ENCODE results near the gene TPM1. TPM values are rescaled to one million over a fixed set of nuclear protein-coding genes. Genes with fewer than 3 reads are reported as not detected.

Gene TPM1
- total and polyA plus RNA-seq, 2 of the 4 experiments (the other 2 are of a cell fraction) = 661 to 1,623 TPM

DNA sequence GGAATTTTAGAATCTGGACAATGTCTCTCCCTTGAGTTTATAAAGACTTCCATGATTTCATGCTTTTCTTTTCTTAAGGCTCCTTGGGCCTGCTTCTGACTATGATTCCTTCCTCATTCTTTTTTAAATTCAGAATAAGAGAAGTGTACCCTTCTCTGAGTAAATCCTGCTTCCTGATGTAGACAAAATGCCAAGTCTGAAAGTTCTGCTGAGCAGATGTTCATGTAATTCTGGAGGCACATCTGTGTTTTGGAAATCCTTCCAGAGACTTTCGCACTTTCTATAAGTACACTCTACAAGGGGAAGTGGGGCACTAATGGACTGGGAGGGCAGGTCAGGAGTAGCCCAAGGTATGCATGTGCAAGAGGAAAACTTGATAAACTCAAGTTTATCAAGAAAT lies 24.8 kb downstream of the TPM1 start:
- Histone ChIP-seq H2BK20ac (ENCODE audit: low read depth, low read length) (no peak overlapping the region), H3K4ac (ENCODE audit: low read depth, low read length) (no peak overlapping the region), H3K27me3 (ENCODE audit: control insufficient read depth, insufficient read depth, low read length) (no peaks in the 10 kb centered on the region), H2AFZ (replicated peaks; ENCODE audit: low read length, poor library complexity) (no peak overlapping the region), H2AK9ac (replicated peaks; ENCODE audit: low read depth, low read length, poor library complexity) (no peak overlapping the region), H3K4me1 (ENCODE audit: control insufficient read depth, insufficient read depth, low read length) (peaks cover 13% of the 10 kb centered on the region), H3K4me2 (ENCODE audit: low read depth, low read length) (no peak overlapping the region), H2BK120ac (ENCODE audit: low read depth, low read length) (no peak overlapping the region), H3K23ac (ENCODE audit: low read depth, low read length) (no peak overlapping the region), H3K27ac (ENCODE audit: insufficient read depth, low read length) (no peak overlapping the region), H2AK5ac (ENCODE audit: low read depth, low read length) (no peak overlapping the region), H4K91ac (ENCODE audit: insufficient read depth, low read depth, low read length) (no peak overlapping the region), H4K5ac (ENCODE audit: low read depth, low read length) (no peak overlapping the region), H2BK5ac (ENCODE audit: low read depth, low read length, poor library complexity, severe bottlenecking) (peak overlapping the region; percentile 9), H3K9me3 (ENCODE audit: control insufficient read depth, insufficient read depth, low read length) (no peaks in the 10 kb centered on the region), H3K56ac (ENCODE audit: extremely low read depth, insufficient read depth, low read length) (no peak overlapping the region), H2BK15ac (ENCODE audit: low read depth, low read length) (no peak overlapping the region), H3K9me1 (ENCODE audit: insufficient read depth, low read length) (peaks cover 23% of the 10 kb centered on the region), H4K8ac (ENCODE audit: low read depth in 2 of 2, low read length in 2 of 2) (no peak overlapping the region), H3K36me3 (ENCODE audit: control insufficient read depth, insufficient read depth, low read length) (peaks cover 70% of the 10 kb centered on the region), H4K20me1 (ENCODE audit: insufficient read depth, low read length) (peaks cover 71% of the 10 kb centered on the region), H3K18ac (ENCODE audit: low read depth, low read length) (no peak overlapping the region), H3K79me1 (ENCODE audit: low read depth in 1 of 2, low read length in 2 of 2) (peaks cover 26 to 64% of the 10 kb centered on the region in 2 experiments), H3K14ac (replicated peaks; ENCODE audit: low read depth, low read length) (no peak overlapping the region), H3K9ac (ENCODE audit: low read depth, low read length) (no peak overlapping the region), H3K4me3 (ENCODE audit: insufficient read depth, low read depth, low read length) (no peak overlapping the region)
- ChIA-PET POLR2A (ENCODE audit: unreplicated experiment) (no interaction called here), CTCF (interaction anchor here (1.1 kb wide), 1 partner anchor 13 kb away, joined by 3 read pairs; no protein-coding TSS in a partner anchor)
- DNase-seq (no peak), ATAC-seq (ENCODE audit: low read depth) (no peak)
- TF ChIP-seq RFX5 (IDR thresholded peaks at IDR 0.05; ENCODE audit: low read depth, low read length) = no peak
- no peak for TF ChIP-seq BHLHE40 (IDR thresholded peaks at IDR 0.05; ENCODE audit: low read depth, low read length)
- TF ChIP-seq, protein P1, sequence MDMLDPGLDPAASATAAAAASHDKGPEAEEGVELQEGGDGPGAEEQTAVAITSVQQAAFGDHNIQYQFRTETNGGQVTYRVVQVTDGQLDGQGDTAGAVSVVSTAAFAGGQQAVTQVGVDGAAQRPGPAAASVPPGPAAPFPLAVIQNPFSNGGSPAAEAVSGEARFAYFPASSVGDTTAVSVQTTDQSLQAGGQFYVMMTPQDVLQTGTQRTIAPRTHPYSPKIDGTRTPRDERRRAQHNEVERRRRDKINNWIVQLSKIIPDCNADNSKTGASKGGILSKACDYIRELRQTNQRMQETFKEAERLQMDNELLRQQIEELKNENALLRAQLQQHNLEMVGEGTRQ (IDR thresholded peaks at IDR 0.05; ENCODE audit: low read depth, low read length) = no peak
- TF ChIP-seq NFE2L2 (IDR thresholded peaks at IDR 0.05; ENCODE audit: low read depth, low read length) = no peak
- no peak; the same call in 1 of the 2 replicates for TF ChIP-seq POLR2A (IDR thresholded peaks at IDR 0.05; ENCODE audit: low read depth, low read length)
- TF ChIP-seq FOS (IDR thresholded peaks at IDR 0.05; ENCODE audit: low read depth, low read length) = no peak
- dilution Hi-C loops (cut with HindIII; ENCODE audit: low sequenced_read_pairs, unreplicated experiment) (no loop called here), in situ Hi-C loops (cut with MboI; ENCODE audit: low sequenced_read_pairs) (no loop called here), intact Hi-C loops (cut with micrococcal nuclease) (no loop called here)
- whole genome bisulfite sequencing, 2 experiments (ENCODE audit: extremely low coverage in 2 of 2, insufficient read length in 1 of 2) = no CpG with 5 or more reads among the region's 1 CpG
- BruUV-seq (replicated peaks) = no TSS peak
